GM12801 (cell line): ENCODE data around the gene FBF1.

ENCODE experiments used
- TF ChIP-seq, protein P1 (sequence below): IDR thresholded peaks from one replicate; pipeline ENCODE4 v1.5.1; 2011; ENCODE audit warnings: control low read depth; ENCODE audit not compliant: insufficient read length; ENCODE audit errors: extremely low read depth

The FBF1 gene

GRCh38 chr17:75937652-75938051 is 3.2 kb downstream of the FBF1 start:
- TF ChIP-seq, protein P1, sequence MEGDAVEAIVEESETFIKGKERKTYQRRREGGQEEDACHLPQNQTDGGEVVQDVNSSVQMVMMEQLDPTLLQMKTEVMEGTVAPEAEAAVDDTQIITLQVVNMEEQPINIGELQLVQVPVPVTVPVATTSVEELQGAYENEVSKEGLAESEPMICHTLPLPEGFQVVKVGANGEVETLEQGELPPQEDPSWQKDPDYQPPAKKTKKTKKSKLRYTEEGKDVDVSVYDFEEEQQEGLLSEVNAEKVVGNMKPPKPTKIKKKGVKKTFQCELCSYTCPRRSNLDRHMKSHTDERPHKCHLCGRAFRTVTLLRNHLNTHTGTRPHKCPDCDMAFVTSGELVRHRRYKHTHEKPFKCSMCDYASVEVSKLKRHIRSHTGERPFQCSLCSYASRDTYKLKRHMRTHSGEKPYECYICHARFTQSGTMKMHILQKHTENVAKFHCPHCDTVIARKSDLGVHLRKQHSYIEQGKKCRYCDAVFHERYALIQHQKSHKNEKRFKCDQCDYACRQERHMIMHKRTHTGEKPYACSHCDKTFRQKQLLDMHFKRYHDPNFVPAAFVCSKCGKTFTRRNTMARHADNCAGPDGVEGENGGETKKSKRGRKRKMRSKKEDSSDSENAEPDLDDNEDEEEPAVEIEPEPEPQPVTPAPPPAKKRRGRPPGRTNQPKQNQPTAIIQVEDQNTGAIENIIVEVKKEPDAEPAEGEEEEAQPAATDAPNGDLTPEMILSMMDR: no peak

DNA sequence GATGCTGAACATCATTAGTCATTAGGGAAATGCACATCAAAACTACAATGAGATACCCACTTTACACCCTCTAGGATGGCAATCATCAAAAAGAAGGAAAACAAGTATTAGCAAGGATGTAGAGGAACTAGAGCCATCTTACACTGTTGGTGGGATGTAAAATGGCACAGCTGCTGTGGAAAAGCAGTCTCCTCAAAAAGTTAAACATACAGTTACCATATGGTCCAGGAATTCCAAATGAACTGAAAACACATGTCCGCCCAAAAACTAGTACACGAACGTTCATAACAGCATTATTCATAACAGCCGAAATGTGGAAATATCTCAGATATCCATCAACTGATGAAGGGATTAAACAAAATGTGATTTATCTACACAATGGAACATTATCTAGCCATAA is 7.0 kb downstream of the FBF1 start:
- TF ChIP-seq, protein P1: no peak

DNA sequence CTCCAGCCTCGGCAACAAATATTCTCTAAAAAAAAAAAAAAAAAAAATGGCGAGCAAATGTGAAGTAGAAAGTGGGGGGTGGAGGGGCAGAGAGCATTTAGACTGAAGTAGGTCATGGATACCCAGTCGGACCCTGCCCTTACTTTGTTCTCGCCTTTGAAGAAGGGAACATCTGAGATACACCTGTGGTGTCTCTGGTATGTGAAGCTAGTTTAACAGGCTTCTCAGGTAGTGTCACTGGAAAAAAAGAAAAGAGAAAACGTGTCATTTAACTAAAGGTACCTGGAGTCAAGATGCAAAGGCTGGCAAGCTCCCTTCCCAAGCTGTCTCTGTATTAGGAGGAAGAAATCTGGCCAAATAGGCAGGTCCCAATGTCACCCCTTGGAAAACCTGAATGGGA is 8.0 kb downstream of the FBF1 start:
- TF ChIP-seq, protein P1: no peak

GRCh38 chr17:75931062-75931461 is 9.8 kb downstream of the FBF1 start:
- TF ChIP-seq, protein P1: no peak

DNA sequence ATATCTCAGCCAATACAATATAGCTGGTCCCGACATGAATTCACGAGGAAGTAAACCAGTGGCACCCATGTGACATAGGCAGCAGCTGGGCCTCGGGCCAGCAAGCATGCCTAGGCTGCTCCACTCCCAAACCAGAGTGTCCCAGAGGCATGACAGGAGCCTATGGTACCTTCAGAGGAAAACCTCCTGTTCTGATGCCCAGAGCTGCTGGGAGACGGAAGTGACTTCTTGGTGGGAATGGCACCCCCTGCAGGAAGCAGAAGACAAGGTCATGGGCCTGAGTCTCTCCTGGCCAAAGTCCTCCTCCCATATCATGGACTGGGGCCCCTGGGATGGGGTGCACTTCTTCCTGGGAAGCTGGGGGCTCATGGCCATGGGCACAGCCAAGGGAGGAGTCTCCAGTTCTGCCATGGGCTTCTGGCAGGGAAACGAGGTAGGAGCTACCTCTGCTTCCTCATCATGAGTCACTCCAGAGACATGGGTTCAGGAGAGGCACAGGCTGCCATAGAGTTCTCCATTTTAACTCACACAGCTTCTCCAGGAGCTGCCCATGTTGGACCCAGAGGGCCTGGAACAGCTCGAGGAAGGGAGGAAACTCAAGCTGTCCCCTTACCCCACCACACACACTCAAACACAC is 13.4 kb downstream of the FBF1 start:
- TF ChIP-seq, protein P1: no peak

GRCh38 chr17:75926456-75926855 is 14.4 kb downstream of the FBF1 start:
- TF ChIP-seq, protein P1: no peak

DNA sequence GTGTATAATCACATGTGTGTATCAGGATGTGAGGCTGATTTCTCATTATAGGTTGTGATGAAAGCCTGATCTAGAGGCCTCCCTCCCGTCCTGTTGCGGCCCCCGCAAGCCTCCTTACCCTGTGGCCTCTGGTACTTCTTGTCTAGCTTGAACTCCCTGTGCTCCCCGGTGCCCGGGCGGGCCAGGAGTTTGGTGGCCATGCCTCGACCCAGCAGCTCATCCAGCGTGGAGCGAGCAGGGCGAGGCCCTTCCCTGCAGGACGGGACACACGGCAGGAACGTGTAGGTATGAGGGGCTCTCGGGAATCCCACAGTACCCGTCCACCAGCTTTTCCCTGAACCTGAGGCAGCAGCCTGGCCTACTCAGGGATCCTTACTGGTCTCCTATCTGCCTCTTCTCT is 14.9 kb downstream of the FBF1 start:
- TF ChIP-seq, protein P1: no peak
